ENCODE data around the gene RHBDL2. TPM values are rescaled to one million over a fixed set of nuclear protein-coding genes. Genes with fewer than 3 reads are reported as not detected.

The RHBDL2 gene
- total and polyA plus RNA-seq, 2 of the 13 experiments (the other 11 are each of a cell fraction or from before 2014, with no cell fraction given) = 3.3 to 5.4 TPM

DNA sequence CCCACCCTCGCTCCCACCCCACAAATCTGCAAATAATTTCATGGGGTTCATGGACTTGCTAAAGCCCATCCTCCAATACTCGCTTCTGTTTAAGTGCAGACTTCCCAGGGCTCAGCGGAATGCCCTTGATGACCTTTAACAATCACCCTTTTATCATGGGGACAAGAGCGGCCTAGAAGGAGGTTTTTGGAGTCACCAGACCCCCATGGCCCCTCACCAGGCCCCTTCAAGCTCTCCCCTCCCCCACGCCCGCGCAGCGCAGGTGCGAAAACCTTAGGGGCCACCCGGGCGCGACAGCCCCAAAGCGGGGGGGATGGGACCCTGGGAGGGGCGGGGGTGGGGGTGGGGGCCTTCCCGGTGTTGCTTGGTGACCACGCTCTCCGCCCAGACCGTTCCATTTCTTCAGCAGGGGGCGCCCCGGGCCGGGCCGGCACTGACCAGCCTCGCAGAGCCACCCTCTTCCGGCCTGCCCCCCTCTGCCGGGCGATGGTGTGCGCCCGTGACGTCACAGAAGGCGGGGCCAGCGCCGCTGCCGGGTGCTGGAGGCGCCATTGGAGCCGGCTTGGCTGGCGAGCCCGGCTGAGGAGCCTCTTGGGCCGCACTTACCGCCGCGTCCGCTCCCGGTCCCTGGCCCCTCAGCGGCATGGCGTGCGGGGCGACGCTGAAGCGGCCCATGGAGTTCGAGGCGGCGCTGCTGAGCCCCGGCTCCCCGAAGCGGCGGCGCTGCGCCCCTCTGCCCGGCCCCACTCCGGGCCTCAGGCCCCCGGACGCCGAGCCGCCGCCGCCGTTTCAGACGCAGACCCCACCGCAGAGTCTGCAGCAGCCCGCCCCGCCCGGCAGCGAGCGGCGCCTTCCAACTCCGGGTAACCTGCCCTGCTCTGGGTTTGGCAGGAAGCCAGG is 49.4 kb upstream of the RHBDL2 start, which contains the start of gene AKIRIN1 (continued):
- no peak for TF ChIP-seq KIAA2018 (CRISPR knock-in tag; IDR thresholded peaks at IDR 0.05; ENCODE audit: borderline replicate concordance)
- TF ChIP-seq DNMT1 (CRISPR knock-in tag; IDR thresholded peaks at IDR 0.05) = no peak
- no peak for TF ChIP-seq NFE2 (CRISPR knock-in tag; IDR thresholded peaks at IDR 0.05)
- TF ChIP-seq NPAS2 (CRISPR knock-in tag; IDR thresholded peaks at IDR 0.05; ENCODE audit: borderline replicate concordance) = no peak
- no peak; the same call in 1 of the 2 replicates for TF ChIP-seq NCOR1 (IDR thresholded peaks at IDR 0.05; ENCODE audit: borderline replicate concordance, low read length)
- no peak for TF ChIP-seq ZBTB3 (CRISPR knock-in tag; IDR thresholded peaks at IDR 0.05; ENCODE audit: borderline replicate concordance, low read depth)
- no peak for TF ChIP-seq ZNF652 (CRISPR knock-in tag; IDR thresholded peaks at IDR 0.05; ENCODE audit: borderline replicate concordance, low read depth)
- TF ChIP-seq ZNF619 (CRISPR knock-in tag; IDR thresholded peaks at IDR 0.05) = 0 out of 2 replicates have a peak, but pooled peaks have one; percentile 43
- TF ChIP-seq, protein P1, sequence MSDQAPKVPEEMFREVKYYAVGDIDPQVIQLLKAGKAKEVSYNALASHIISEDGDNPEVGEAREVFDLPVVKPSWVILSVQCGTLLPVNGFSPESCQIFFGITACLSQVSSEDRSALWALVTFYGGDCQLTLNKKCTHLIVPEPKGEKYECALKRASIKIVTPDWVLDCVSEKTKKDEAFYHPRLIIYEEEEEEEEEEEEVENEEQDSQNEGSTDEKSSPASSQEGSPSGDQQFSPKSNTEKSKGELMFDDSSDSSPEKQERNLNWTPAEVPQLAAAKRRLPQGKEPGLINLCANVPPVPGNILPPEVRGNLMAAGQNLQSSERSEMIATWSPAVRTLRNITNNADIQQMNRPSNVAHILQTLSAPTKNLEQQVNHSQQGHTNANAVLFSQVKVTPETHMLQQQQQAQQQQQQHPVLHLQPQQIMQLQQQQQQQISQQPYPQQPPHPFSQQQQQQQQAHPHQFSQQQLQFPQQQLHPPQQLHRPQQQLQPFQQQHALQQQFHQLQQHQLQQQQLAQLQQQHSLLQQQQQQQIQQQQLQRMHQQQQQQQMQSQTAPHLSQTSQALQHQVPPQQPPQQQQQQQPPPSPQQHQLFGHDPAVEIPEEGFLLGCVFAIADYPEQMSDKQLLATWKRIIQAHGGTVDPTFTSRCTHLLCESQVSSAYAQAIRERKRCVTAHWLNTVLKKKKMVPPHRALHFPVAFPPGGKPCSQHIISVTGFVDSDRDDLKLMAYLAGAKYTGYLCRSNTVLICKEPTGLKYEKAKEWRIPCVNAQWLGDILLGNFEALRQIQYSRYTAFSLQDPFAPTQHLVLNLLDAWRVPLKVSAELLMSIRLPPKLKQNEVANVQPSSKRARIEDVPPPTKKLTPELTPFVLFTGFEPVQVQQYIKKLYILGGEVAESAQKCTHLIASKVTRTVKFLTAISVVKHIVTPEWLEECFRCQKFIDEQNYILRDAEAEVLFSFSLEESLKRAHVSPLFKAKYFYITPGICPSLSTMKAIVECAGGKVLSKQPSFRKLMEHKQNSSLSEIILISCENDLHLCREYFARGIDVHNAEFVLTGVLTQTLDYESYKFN (CRISPR knock-in tag; conservative IDR thresholded peaks at IDR 0.05) = peak; percentile 72
- TF ChIP-seq ZNF549 (CRISPR knock-in tag; IDR thresholded peaks at IDR 0.05) = no peak
- peak; percentile 30; the same call in 1 of the 2 replicates for TF ChIP-seq PRDM15 (CRISPR knock-in tag; IDR thresholded peaks at IDR 0.05)
- 0 out of 2 replicates have a peak, but pooled peaks have one; percentile 51 for TF ChIP-seq TOPORS (CRISPR knock-in tag; IDR thresholded peaks at IDR 0.05)
